Amniotic stem cell (primary cell): ENCODE data around the gene SCGN.
"Not testable (repeated sequence)": the region's sequence is repeated elsewhere in the genome, so short reads cannot be mapped to it uniquely, and the experiment has no call there.

Experiments used
- DNase-seq: peaks from one replicate; lab custom pipeline; 2025; lab: John Stamatoyannopoulos, UW

The SCGN gene

GRCh38 chr6:25730907-25731306 is 78.9 kb downstream of the SCGN start:
- no peak for DNase-seq

DNA sequence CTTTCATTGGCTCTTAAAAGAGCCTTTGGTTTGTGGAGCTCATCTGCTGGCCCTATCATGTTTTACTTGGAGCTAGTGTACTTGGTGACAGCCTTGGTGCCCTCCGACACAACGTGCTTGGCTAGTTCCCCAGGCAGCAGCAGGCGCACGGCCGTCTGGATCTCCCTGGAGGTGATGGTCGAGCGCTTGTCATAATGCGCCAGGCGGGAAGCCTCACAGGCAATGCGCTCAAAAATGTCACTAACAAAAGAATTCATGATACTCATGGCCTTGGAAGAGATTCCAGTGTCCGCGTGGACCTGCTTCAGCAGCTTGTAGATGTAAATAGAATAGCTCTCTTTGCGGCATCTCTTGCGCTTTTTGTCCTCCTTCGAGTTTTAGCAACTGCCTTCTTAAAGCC is 79.7 kb downstream of the SCGN start:
- no peak for DNase-seq

DNA sequence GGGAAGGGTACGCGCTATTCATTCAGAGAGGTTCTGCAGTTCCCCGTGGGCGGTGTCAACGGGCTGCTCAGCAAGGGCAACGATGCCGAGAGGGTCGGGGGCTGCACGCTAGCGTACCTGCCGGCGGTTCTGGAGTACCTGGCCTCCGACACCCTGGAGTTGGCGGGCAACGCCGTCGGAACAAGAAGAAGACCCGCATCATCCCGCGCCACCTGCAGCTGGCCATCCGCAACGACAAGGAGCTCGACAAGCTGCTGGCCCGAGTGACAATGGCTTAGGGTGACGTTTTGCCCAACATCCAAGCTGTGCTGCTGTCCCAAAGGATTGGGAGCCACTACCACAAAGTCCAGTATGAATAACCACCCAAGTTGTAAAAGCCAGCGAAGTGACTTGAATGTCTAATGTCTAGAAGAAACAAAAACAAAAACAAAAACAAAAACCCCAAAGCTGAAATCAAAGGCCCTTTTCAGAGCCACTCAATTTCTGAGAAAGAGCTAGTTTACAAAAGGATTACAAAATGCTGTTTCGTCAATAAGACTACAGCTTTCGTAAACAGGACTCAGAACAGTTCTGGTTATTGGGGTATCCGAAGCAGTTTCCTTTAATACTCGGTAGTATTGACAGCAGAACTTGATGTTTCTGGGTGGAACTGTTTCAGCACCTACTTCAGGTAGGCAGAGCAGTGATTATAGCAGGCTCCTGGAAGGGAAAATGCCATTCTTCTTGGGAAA is 80.6 kb downstream of the SCGN start:
- DNase-seq, result no peak

DNA sequence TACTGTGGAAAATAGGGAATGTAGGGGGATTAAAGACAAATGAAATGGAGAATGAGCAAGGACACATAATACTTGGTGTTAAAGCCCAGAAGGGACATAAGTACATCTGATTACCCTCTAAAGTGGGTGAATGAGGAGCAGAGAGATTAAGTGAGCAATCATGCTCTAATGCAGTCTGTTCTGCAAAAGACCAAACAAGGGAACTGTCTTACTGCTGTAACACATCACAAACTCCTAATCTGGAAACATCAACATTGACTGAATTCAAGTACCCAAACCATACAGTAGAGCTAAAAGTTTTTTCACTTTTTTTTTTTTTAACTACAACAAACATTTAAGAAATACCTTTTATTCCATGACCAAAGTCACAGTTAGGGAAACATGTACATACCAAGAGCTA is 83.2 kb downstream of the SCGN start:
- no peak for DNase-seq

- no peak for DNase-seq
These were observed 91.9 kb downstream of the SCGN start for GRCh38 chr6:25743868-25744267.

DNA sequence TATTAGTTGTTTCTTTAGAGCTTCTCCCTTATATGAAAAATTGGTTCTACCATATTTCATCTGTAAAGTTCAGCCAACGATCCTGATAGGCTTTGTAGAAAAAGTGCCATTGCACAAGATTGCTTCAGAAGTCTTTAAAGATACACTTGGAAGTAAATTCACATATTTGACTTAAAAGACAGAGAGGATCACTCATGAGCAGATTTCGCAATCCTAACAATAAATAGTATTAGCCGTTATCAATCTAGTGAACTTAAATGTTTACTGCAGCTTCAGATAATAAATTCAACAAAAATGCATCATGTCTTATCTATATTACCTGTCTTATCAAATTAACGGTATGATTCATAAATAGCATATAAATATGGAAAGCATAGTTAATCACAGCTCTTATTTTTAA is 93.8 kb downstream of the SCGN start:
- DNase-seq, result no peak

DNA sequence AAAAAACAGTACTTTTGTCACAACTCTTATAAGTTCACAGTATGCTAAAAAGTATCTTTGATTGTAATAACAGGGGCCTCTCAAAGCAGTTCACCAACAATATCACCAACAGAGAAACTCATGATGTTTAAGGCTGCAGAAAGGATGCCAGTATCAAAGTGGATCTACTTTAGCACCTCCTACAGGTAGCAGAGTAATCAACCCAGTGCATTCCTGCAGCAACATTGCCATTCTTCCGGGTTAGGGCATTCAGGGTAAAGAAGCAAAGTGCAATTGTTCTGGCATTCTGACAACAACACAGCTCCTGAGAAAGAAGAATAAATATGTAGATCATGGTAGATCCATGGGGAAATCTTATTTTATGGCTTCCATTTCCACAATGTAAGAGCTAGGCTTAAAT is 95.0 kb downstream of the SCGN start:
- no peak for DNase-seq

- DNase-seq, result no peak
These were observed 95.5 kb downstream of the SCGN start for GRCh38 chr6:25747477-25747876.

GRCh38 chr6:25748049-25748448 is 96.0 kb downstream of the SCGN start:
- DNase-seq, result no peak

- DNase-seq, result not testable (repeated sequence)
These were observed 96.8 kb downstream of the SCGN start for GRCh38 chr6:25748601-25749517.

DNA sequence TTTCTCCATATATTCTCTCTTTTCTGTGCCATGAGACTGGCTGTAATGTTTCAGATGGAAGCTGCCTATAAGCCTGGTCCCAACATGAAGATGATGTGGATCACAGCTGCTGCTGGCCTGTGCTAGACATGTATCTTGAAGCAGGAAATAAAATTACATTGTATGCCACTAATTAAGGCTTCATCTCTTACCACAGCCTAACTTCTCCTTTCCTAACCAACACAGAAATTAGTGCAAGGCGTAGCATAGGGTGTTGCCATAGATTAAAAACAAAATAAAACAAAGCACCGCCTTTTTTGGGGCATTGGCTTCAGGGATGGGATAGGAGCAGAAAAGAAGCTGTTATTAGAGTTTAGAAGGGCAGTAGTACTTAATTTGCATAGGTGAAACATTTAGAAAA is 97.8 kb downstream of the SCGN start:
- DNase-seq, result no peak

GRCh38 chr6:25750906-25751305 is 98.9 kb downstream of the SCGN start:
- DNase-seq, result no peak
